Kidney (tissue), 22 donors: ENCODE results near the gene SCN2B. TPM values are rescaled to one million over a fixed set of nuclear protein-coding genes. Genes with fewer than 3 reads are reported as not detected.

ENCODE experiments used
- DNase-seq, 5 donors: peaks; one replicate each; pipeline ENCODE4 v3.0.0-alpha.2; 2013 to 2020
- FAIRE-seq: peaks from 2 replicates; lab custom pipeline; 2012; peaks lifted over from hg19 to GRCh38; lab: Jason Lieb, UNC
- H3K27ac ChIP-seq, 2 donors: one replicate each; pipeline ENCODE4 v1.7.0; 2013; ENCODE audit warnings: low read depth in 2 of 2, low read length in 2 of 2, inconsistent platforms in 1 of 2
- H3K27me3 ChIP-seq: one replicate; pipeline ENCODE4 v1.7.1; 2013; ENCODE audit warnings: low read length, inconsistent platforms; ENCODE audit not compliant: control insufficient read depth, insufficient read depth
- H3K36me3 ChIP-seq, 3 donors: one replicate each; pipeline versions ENCODE4 v1.7.0 to v1.7.1; 2013; ENCODE audit warnings: low read length in 3 of 3, control low read depth in 1 of 3, inconsistent platforms in 1 of 3; ENCODE audit not compliant: insufficient read depth in 3 of 3, control insufficient read depth in 2 of 3
- H3K4me1 ChIP-seq, 3 donors: one replicate each; pipeline versions ENCODE4 v1.7.0 to v1.7.1; 2013; ENCODE audit warnings: low read length in 3 of 3, inconsistent platforms in 1 of 3, low read depth in 1 of 3; ENCODE audit not compliant: control insufficient read depth in 2 of 3, insufficient read depth in 2 of 3
- H3K4me3 ChIP-seq, 3 donors: one replicate each; pipeline versions ENCODE4 v1.7.0 to v1.8.1; 2013; ENCODE audit warnings: low read length in 3 of 3, control low read depth in 1 of 3, inconsistent platforms in 1 of 3
- H3K9ac ChIP-seq, 3 donors: one replicate each; pipeline versions ENCODE4 v1.7.0 to v1.7.1; 2013; ENCODE audit warnings: low read length in 3 of 3, control low read depth in 1 of 3, inconsistent platforms in 1 of 3
- H3K9me3 ChIP-seq, 3 donors: one replicate each; pipeline versions ENCODE4 v1.7.0 to v1.7.1; 2013; ENCODE audit warnings: low read length in 3 of 3, control low read depth in 1 of 3, inconsistent platforms in 1 of 3; ENCODE audit not compliant: control insufficient read depth in 2 of 3, insufficient read depth in 1 of 3
- CTCF ChIP-seq: IDR thresholded peaks from 3 replicates; pipeline ENCODE4 v1.5.1; 2012; ENCODE audit warnings: mild to moderate bottlenecking, moderate library complexity, borderline replicate concordance; ENCODE audit not compliant: insufficient read depth; ENCODE audit errors: extremely low read depth
- intact Hi-C: fragments of 100-400 bp; cut with DNase I; formaldehyde crosslinking; loops from one replicate; pipeline ENCODE4 v1.11.1; 2022
- long read RNA-seq, 10 donors: library from polyadenylated mRNA in 1 of 10; unstranded in 1 of 10; transcript quantifications; one replicate each; pipeline ENCODE4 v2.0.0 and lab custom pipeline, GENCODE V29; 2021 to 2026
- polyA plus RNA-seq: library from polyadenylated mRNA; stranded (reverse); fragments of 350-450 nt; fragmentation: Illumina TruSeq; extraction: RNeasy Lipid Tissue Mini Kit (QIAGEN cat#74804); gene quantifications from one replicate; pipeline ENCODE4 v1.2.3, GENCODE V29; 2014; ENCODE audit warnings: low read depth, low replicate concordance; ENCODE audit not compliant: insufficient read depth
- total RNA-seq: library from RNA; stranded (reverse); fragmentation: NEBNext Ultra II Directional; extraction: Animal tissue kit (Norgen Biotek cat#: 25700); gene quantifications from one replicate; pipeline ENCODE4 v1.2.1, GENCODE V29; 2021
- donor health status: control.
- donor health status: control.
- donor health status: control.
- donor health status: control.
- donor health status: control.
- donor health status: DM: yes; HTN: yes; CAD: no.
- donor health status: Normal renal cell carcinoma (clear cell type).

The SCN2B gene
- 0.25 TPM for total RNA-seq
- polyA plus RNA-seq = 0.54 TPM
- long read RNA-seq, donor 1 = 0 reads
- long read RNA-seq, donor 2 = 0 reads
- long read RNA-seq, donor 3, full-length matches to known transcripts = 2 of 2 reads
- long read RNA-seq, donor 3, partial matches to known transcripts = 0 of 2 reads
- long read RNA-seq, donor 3, other reads (novel, unspliced or antisense) = 0 of 2 reads
- long read RNA-seq, donor 4, full-length matches to known transcripts = 1 of 1 reads
- long read RNA-seq, donor 4, partial matches to known transcripts = 0 of 1 reads
- long read RNA-seq, donor 4, other reads (novel, unspliced or antisense) = 0 of 1 reads
- long read RNA-seq, donor 5 = 0 reads
- long read RNA-seq, donor 6 = 0 reads
- long read RNA-seq, donor 7 = 0 reads
- long read RNA-seq, donor 8, partial matches to known transcripts = 5 of 5 reads
- long read RNA-seq, donor 8, other reads (novel, unspliced or antisense) = 0 of 5 reads
- long read RNA-seq, donor 9, full-length matches to known transcripts = 1 of 1 reads
- long read RNA-seq, donor 9, partial matches to known transcripts = 0 of 1 reads
- long read RNA-seq, donor 9, other reads (novel, unspliced or antisense) = 0 of 1 reads
- long read RNA-seq, donor 10 = 0 reads

GRCh38 chr11:118175993-118176777, at the start of gene SCN2B:
Gene SCN2B (minus strand): TSS chr11:118176639. CDS start chr11:118176431, 208 bp downstream.
- Histone ChIP-seq H3K27me3 (no peaks in the 10 kb centered on the region), H3K9me3 (no peaks in the 10 kb centered on the region), H3K36me3 (no peaks in the 10 kb centered on the region), H3K9ac (peak within 1 kb of the TSS in 2 of 3 donors; percentile 40 to 56), H3K4me3 (peak within 1 kb of the TSS in 2 of 3 donors; percentile 60 to 71), H3K27ac (no peak within 1 kb of the TSS), H3K4me1 (peaks cover 0 to 2% (median 0%) of the 10 kb centered on the region in 3 donors)
- FAIRE-seq (no peak), DNase-seq (peak in 2 of 5 donors; percentile 62 to 76)
- intact Hi-C loops = no loop called here
- TF ChIP-seq CTCF = no peak

GRCh38 chr11:118224511-118225188, 48.2 kb upstream of the SCN2B start, which contains the start of gene JAML:
Gene JAML (minus strand): TSS chr11:118225011. CDS start chr11:118214866, 10,145 bp downstream.
- H3K27ac ChIP-seq = no peak within 1 kb of the TSS
- intact Hi-C loops = no loop called here
- FAIRE-seq (no peak), DNase-seq (no peak)
- peaks cover 0 to 11% (median 0%) of the 10 kb centered on the region in 3 donors for H3K36me3 ChIP-seq
- H3K27me3 ChIP-seq = no peaks in the 10 kb centered on the region
- no peak for TF ChIP-seq CTCF
- H3K4me3 ChIP-seq = no peak within 1 kb of the TSS
- H3K4me1 ChIP-seq = no peaks in the 10 kb centered on the region
- no peaks in the 10 kb centered on the region for H3K9me3 ChIP-seq
- no peak within 1 kb of the TSS for H3K9ac ChIP-seq

GRCh38 chr11:118223992-118224391, 47.6 kb upstream of the SCN2B start:
- DNase-seq (no peak), FAIRE-seq (no peak)
- TF ChIP-seq CTCF = no peak
- peaks cover 0 to 6% (median 0%) of the 10 kb centered on the region in 3 donors for H3K36me3 ChIP-seq
- H3K27me3 ChIP-seq = no peaks in the 10 kb centered on the region
- no peaks in the 10 kb centered on the region for H3K9me3 ChIP-seq
- intact Hi-C loops = no loop called here
- no peak overlapping the region for H3K9ac ChIP-seq
- H3K4me1 ChIP-seq = no peaks in the 10 kb centered on the region
- no peak overlapping the region for H3K4me3 ChIP-seq
- H3K27ac ChIP-seq = no peak overlapping the region
